Middle frontal gyrus (tissue), 1 donor: ENCODE data around the gene SLC35F4.

Experiments used
- DNase-seq: peaks from one replicate; pipeline ENCODE4 v3.0.0-alpha.2; 2015; ENCODE audit warnings: low spot score; ENCODE audit errors: extremely low spot score

SLC35F4 gene

DNA sequence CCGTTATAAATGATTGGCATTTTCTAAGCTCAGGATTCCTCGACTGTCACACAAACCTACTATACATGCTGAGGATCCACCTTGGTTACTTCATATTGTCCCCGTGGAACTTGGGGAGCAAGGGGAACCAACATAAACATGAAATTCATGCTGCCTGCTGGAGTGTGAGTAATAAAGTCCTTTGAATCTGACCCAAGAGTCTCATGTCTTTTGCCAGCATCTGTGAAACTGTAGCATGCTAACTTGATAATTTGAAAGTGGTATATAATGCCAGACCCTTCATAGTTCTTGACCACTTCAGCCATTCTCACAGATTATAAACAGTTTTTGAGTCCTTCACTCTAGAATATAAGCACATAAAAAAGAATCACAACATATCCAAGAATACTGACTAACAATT lies 17.1 kb downstream of the SLC35F4 start:
- DNase-seq: no peak

DNA sequence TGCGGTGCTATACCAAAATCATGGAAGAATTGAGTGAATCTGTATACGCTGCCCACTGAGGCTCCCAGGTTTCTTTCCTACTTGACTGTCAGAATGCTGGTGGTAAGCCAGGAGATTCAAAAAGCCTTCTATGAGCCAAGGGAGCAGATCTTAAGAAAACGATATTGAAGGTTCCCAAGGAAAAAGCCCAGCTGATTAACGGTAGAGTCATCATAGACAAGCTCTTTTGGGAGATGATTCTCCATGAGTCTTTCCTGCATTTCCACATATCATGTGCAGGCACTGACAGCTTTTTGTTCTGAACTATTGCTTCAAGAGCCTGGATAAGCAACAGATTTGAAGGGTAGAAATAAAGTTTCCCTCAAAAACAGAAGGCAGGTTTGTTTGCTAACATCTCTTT lies 17.5 kb downstream of the SLC35F4 start:
- DNase-seq: no peak

DNA sequence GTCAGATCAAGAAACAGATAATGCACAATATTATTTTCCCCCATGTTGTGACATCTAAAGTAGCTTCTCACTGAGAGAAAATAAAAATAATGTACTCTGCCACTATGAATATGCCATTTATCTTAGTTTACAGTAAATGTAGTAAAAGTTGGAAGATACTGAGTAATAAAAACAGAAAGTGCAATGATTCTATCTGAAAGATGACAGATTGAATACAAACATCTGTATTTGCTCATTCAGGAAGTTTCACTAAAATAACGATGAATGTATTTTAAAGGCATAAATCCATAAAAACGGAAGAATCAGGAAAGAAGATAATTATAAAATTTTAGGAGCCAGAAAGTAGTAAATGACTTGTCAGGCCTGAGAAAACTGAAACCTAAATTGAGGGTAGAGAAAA lies 18.2 kb downstream of the SLC35F4 start:
- DNase-seq: no peak

DNA sequence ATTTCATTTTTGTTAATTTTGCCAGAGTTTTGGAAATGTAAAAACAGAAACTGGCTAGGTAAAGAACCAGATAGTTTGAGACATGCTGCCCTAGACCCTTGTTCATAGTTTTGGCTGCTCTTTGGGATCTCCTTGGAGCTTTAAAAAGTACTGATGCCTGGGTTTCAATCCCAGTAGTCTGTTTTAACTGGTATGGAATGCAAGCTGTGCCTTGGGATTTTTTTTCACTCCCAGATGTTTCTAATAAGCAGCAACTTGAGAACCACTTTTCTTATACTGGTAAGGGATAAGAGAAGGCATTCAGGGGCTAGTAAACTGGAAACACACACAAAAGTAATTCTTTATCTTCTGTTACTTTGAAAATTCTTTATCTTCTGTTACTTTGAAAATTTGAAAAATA lies 18.8 kb downstream of the SLC35F4 start:
- DNase-seq: no peak

DNA sequence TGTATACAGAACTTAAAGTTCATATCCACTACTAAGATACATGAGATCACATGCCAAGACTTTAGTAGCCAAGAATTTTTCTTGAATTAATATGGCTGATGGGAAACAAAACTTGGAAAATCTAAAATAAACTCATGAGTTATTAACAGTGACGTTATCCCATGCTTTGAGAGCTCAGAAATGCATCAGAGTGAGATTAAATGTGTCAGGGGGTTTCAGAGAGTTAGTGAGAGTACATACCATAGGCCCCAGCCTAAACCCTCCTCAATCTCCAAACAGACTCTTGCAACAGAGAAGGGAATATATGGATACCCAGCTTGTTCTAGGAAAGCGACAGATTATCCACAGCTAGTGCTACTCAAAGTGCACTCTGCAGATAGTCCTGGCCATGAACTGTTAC lies 19.3 kb downstream of the SLC35F4 start:
- no peak for DNase-seq

DNA sequence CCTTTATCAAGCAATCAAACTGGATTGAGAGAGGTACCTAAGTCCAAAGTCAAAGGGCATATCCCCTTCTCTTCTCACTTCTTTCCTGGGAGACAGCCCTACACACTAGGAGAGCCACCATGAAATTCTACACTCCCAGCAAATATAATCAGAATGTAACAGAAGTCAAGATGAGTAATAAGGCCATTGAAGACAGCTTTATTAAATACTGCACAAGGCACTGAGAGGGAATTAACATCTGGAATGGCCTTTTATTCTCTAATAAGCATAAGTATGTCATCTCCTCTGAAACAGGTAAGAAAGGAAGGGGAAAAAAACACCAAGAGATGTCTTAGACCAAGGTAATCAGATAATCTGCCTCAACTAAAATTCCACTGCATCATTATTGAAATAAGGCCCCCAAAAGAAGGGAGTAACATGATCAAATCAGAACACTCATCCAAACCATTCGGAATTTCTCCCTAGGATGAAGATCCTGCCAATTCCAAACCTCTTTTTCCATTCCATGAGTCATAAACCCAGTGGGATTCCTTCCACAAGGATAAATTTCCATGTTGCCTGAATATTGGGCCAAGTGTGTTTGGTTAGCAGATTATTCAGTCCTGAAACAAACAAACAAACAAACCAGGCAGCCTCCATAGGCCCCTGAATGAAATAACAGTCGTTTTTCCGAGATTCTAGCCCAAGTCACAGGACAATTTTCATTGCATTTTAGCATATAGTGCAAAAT lies 19.9 kb downstream of the SLC35F4 start:
- DNase-seq: no peak

DNA sequence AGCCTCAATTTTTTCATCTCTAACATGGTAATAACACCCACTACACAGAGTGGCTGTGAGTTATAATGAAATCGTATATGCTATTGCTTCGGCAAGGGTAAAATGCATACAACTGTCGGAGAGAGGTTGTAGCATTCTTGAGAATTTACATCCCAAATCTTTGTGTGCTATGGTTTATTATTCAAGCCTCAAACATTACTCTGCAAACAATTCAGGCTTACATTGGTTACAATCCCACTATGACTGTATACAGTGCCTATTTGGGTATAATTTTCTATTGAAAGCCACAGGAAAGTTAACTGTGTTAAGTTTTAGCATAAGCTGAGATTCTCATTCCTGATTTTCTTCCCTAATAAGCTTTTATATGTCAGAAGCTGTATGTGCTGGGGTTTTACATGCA lies 20.6 kb downstream of the SLC35F4 start:
- DNase-seq: no peak

DNA sequence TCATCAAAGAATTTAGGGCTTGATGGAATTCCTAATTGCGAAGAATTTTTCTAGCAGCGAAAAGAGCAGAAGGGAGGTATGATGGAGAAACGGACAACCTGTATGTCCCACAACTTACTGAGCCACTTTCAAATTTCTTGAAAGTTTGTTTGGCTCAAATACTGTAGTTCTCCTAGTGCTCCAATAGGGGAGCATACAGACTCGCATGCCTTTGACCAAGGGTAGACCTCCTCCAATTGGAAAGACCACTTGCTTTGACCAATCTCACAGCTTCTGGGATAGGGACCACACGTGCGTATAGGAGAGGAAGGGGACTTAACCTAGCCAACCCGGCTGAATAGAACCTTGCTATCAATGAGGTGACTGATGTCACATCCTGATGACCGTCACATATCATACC lies 28.6 kb downstream of the SLC35F4 start:
- no peak for DNase-seq

DNA sequence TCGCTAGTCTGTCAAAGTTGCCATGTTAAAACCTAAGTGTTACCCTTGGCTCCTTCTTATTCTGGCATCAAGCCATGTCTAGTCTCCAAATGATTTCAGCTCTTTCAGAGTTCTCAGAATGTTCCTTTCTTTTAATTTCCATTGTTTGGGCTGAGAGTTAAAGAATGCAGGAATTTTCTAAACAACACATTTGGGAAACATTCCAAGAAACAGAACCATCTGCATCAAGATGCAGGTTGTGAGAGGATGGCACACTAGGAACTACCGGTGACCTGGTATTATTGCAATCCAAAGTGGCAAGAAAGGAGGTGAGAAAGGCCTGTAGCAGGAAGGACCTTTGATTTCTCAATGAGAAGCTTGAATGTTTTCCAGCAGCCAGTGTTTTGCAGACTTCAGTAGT lies 30.1 kb downstream of the SLC35F4 start:
- DNase-seq: no peak

DNA sequence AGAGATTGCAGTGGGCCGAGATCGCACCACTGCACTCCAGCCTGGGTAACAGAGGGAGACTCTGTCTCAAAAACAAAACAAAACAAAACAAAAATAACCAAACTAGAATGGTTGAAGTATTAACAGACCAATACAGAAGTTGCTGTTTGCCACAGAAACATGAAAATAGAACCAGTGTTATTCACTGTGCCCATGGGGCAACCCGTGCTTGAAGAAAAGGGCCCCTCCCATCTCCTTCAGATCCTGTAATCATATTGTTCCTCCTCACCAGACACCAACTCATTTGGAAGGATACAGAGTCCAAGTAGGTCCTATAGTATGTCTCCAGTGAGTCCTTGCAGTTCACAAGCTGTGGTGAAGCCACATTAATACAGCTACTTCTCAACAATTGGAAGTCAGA lies 30.9 kb downstream of the SLC35F4 start:
- DNase-seq: no peak

DNA sequence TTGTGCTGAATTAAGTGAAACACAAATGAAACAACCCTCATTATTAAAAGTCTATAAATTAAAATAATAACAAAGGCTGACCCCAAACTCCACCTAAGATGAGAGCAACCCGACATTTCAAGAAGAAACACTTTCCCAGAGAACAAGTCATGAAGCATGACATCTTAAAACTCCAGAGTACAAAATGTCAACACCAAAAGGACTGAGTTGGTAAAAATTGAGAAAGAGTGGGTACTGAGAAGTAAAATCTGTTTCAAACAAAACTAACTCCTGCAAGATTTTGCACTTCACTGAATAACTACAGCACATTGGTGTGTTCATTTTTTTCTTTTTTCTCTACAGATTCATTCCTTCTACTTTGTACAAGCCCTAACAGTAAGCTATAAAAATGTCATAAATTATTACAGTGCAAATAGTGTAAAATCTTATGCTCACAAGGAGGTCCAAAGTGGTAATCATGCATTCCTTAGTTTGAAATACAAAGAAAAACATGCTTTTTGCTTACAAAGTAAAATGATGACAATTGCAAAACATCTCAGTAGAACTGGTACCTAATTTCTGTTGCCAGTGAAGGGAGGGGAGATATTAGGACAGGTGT lies 31.8 kb downstream of the SLC35F4 start:
- DNase-seq: no peak

DNA sequence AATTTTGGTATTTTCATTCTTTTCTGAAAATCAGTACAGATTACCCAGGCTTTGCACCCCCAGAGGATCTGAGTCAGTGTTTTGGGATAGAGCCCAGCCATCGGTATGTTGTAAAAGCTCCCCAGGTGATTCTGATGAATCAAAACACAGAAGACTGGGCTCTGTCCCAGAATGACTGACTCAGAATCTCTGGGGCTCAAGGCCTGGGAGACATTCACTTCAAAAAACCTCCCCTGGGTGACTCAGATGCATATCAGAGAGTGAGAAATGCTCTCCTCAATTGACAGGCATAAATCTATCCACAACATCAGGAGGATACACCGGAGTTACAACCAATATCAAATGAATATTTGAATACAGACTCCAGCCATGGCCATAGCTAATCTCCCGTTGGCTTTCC lies 32.6 kb downstream of the SLC35F4 start:
- no peak for DNase-seq

DNA sequence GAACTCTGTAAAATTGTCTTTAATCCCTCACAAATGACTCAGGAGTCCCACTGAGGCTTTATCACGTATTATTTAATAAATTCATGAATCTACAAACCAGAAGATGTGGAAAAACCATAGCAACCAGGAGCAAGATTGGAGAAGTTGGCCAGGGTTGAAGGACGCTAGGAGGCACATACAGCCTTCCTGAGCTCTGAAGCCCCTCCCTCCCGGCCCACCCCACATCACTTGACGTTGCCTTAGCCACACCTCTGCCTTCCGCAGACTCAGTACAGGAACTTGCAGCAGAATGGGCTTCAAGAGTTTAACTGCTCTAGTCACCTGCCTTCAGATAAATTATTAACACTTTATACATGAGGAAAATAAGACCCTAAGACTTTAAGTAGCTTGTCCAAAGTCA lies 33.9 kb downstream of the SLC35F4 start:
- no peak for DNase-seq

DNA sequence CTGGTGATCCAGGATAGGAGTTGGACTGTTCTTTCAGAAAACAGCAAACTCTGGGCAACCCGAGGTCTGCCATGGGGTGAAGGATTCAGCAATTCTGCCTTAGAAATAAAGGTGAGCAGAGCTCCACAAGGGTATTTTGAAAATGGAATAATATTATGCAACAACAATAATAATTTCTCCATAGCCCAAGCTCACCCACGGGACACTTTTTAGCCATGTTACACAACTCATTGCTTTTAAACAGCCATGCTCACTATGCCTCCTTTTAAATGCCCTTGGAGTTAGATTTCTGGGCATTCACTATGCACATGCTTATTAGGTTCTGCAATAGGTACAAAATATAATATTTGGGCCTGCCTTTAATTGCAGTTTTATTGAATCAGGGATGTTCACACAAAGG lies 37.2 kb downstream of the SLC35F4 start:
- DNase-seq: no peak

DNA sequence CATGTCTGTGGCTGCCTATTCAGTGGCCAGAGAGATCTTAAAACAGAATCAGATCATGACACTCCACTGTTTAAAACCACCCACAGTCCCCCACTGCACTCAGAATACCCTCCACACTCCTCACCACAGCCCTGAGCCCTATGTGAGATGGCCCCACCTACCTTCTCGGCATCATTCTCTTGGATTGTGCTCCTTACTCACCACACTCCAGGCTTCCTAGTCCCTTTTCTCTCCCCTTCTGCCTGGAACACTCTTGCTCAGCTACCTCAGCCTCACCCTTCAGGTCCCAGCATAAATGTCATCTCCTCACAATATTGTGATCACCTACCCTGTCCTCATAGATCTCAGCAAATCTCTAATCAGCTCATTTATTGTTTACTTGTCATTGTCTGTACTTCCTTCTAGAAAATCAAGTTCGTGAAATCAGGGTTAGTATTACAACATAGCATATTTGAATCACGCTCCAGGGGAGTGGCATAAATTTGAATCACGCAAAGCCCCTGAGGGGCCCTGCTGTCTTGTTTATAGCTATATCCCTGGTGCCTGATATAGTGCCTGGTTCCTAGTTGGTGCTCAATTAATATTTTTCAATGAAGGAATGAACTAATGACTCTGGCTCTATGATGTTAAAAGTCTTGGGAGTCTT lies 42.8 kb downstream of the SLC35F4 start:
- no peak for DNase-seq

DNA sequence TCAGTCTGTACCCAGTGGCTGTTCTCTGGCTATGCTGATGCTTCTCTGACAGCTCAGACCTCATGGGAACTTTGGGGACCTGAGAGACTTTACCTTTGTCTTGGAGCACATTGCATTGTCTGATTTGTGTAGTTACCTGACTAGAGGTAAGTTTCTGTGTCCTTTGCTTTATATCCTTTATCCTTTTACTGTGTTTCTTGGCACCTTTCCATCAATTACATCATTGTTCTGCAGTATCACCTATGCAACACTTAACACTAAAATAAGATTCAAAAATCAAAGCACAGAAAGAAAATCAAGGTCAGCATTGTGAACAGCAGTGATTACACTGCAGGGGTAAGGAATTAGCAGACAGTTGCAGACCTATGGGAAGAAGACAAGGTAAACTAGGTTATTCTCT lies 43.8 kb downstream of the SLC35F4 start:
- DNase-seq: no peak

DNA sequence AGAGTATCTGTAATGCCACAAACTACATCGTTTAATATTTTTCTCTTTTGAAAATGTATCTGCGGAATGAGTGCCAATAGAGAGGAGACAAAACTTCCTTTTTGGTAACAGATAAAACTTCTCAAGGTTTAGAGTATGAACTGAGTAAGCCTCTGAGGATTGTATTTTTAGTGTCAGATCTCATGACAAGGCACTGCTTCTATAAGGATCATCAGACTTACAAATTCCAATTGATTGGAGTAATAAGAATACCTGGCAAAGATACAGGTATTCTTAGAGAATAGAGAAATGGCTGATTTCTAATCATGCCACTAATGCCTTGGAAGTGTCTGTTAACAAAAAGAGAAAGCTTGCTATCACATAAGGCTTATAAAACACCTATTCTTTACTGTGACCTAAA lies 45.3 kb downstream of the SLC35F4 start:
- no peak for DNase-seq

DNA sequence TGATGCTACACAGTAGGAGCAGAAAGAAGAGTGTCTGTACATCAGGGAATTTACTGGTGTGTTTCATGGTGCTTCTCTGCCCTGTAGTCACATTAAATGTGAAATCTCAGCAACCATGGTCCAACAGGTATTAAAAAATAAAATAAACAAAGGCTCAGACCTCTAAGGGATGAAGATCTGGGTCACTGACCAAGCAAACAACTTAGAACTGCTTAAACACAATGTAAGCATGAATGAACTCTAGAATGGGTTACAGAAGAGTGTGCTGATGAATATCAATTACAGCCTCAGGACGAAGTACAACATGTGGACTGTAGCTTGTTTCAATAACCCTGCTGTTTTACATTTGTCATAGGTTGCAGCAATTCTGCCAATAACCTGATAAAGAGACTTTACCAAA lies 47.4 kb downstream of the SLC35F4 start:
- no peak for DNase-seq

DNA sequence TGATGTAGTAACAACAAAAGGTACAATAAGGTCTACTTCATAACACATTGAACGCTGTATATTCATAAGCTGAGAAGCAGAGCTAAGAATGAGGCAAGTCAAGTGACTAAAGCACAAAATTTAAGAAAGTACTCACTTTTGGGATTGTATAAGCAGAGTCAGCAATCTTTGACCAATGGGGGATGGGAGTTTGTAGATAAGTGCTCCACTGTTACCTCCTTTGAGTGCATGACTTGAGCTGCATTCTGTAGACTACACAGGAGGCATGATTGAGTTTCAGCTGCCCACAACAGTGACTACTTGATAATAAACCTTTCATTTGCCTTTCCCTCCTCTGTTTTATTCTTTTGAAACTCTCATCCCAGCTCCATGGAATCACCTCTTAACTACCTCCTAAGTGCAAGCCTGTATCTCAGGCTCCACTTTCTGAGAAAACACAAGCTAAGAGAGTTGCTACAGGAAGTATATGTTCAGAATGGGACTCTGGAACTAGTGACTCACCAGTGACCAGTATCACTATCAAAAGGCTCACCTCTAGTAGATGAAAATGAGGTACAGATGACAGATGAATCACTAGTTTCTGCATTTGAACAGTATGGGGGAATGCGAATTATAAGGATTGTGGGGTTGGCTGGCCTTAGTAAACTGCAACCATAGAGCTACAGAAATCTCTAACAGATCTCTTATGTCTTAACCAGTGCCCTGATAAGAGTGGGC lies 49.2 kb downstream of the SLC35F4 start:
- DNase-seq: no peak

DNA sequence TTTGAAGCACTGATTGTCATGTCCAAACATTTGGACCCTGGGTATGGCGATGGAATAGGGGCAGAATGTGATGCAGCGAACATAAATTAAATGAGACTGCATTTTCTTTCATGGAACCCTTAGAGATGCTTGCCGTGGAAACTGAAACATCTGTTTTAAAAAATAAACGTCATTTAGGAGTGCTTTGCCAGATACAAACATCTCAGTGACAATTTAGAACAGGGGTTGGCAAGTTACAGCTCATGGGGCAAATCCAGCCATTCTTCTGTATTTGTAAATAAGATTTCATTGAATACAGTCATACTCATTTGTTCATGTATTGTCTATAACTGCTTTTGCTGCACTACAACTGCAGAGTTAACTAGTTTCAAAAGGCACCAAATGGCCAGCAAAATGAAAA lies 51.2 kb downstream of the SLC35F4 start:
- DNase-seq: no peak

DNA sequence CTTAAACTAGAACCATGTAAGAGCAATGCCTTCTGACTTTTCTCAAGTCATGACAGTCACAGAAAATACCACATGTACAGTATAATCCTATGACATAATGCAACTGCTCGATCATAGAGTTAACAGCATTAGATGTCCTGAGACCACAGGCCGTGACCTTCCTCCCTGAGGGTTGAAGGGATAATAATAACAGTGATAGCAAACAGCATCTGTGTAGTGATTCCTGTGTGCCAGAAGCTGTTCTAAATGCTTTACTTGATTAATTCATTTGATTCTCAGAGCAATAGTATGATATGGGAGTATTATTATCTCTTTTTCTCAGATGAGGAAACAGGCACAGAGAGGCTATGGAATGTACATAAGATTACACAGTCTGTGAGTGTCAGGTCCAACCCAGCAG lies 53.2 kb downstream of the SLC35F4 start:
- DNase-seq: no peak

DNA sequence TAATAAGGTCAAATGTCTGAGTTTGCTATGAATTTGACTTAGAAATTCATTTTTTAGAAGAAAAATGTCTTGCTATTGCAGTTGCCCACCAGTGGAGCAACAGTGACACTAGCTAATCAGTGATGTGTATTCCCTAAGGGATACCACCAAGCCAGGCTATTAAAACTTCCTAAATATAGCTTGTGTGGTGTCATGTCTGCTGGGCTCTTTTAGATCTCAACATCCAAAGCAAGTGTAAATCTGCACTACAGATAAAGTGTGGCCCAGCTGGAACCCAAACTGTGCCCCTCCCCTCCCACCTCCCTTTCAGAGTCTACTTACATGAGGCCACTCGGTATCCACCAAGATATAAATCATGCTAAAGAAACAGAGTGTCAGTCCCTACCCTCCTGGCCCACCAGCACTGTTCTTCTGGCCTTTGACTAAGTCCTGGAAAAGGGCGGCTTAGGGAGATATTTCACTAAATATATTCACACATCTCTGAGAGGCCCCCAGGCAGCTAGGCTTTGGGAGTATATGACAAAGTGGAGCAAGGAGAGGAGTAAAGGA lies 53.8 kb downstream of the SLC35F4 start:
- no peak for DNase-seq
